HL-60 (cell line): ENCODE results near the gene CFHR5.
"Not testable (repeated sequence)": the region's sequence is repeated elsewhere in the genome, so short reads cannot be mapped to it uniquely, and the experiment has no call there.

Source experiments
- DNase-seq, 2 experiments: peaks; one replicate each; pipeline ENCODE4 v3.0.0-alpha.2; 2010 to 2020; ENCODE audit warnings: low read depth in 1 of 2, low spot score in 1 of 2
- H3K27ac ChIP-seq: fragments of 250-450 bp; sonication (Bioruptor Pico); replicated peaks from 2 replicates; pipeline ENCODE4 v1.5.1; 2020; ENCODE audit warnings: mild to moderate bottlenecking, moderate library complexity
- H3K27me3 ChIP-seq: fragments of 250-450 bp; sonication (Bioruptor Pico); 2 replicates; pipeline ENCODE4 v1.5.1; 2021; ENCODE audit warnings: mild to moderate bottlenecking, moderate library complexity; ENCODE audit not compliant: insufficient read depth, poor library complexity, severe bottlenecking
- H3K4me3 ChIP-seq: replicated peaks from 2 replicates; pipeline ENCODE4 v1.5.1; 2011; ENCODE audit warnings: mild to moderate bottlenecking, control low read depth, low read length; ENCODE audit not compliant: insufficient read depth
- CTCF ChIP-seq: IDR thresholded peaks from one replicate; pipeline ENCODE4 v1.5.1; 2011; ENCODE audit warnings: low read length, control low read depth, inconsistent platforms; ENCODE audit not compliant: insufficient read depth
- GABPA ChIP-seq: IDR thresholded peaks from 2 replicates; pipeline ENCODE4 v1.6.1; 2012; ENCODE audit warnings: low read depth
- POLR2AphosphoS5 ChIP-seq: IDR thresholded peaks from 2 replicates; pipeline ENCODE4 v1.6.1; 2012; ENCODE audit warnings: low read depth
- REST ChIP-seq: IDR thresholded peaks from 2 replicates; pipeline ENCODE4 v1.6.1; 2012; ENCODE audit warnings: low read depth; ENCODE audit not compliant: insufficient replicate concordance
- SPI1 ChIP-seq: IDR thresholded peaks from 2 replicates; pipeline ENCODE4 v1.6.1; 2012; ENCODE audit warnings: low read depth, mild to moderate bottlenecking, borderline replicate concordance

CFHR5 gene

GRCh38 chr1:196960854-196961253 is 16.5 kb upstream of the CFHR5 start:
- TF ChIP-seq CTCF = no peak
- no peak overlapping the region for H3K27ac ChIP-seq
- DNase-seq = no peak
- no peaks in the 10 kb centered on the region for H3K27me3 ChIP-seq
- H3K4me3 ChIP-seq = no peak overlapping the region

- no peak for DNase-seq
These were observed 7.2 kb upstream of the CFHR5 start for GRCh38 chr1:196970182-196970581.

GRCh38 chr1:196976278-196976677 is 1.1 kb upstream of the CFHR5 start:
- no peak for TF ChIP-seq SPI1
- no peak for TF ChIP-seq CTCF
- no peak for TF ChIP-seq GABPA
- no peak for TF ChIP-seq REST
- no peak for TF ChIP-seq POLR2AphosphoS5
- Histone ChIP-seq H3K4me3 (no peak overlapping the region), H3K27me3 (no peaks in the 10 kb centered on the region), H3K27ac (no peak overlapping the region)
- no peak for DNase-seq

More at GRCh38 chr1:196970182-196970581, 7.2 kb upstream of the CFHR5 start:
- Histone ChIP-seq H3K27me3 (no peaks in the 10 kb centered on the region), H3K4me3 (no peak overlapping the region), H3K27ac (no peak overlapping the region)
- TF ChIP-seq SPI1 = no peak
- TF ChIP-seq GABPA = no peak
- TF ChIP-seq POLR2AphosphoS5 = no peak
- TF ChIP-seq REST = no peak
- TF ChIP-seq CTCF = no peak

GRCh38 chr1:196980859-196981258 is 3.5 kb downstream of the CFHR5 start:
- Histone ChIP-seq H3K4me3 (no peak overlapping the region), H3K27me3 (no peaks in the 10 kb centered on the region), H3K27ac (no peak overlapping the region)
- TF ChIP-seq CTCF (no peak), SPI1 (no peak)
- DNase-seq = no peak

GRCh38 chr1:196982247-196982646 is 4.9 kb downstream of the CFHR5 start:
- not testable (repeated sequence) for DNase-seq, H3K27ac ChIP-seq, H3K27me3 ChIP-seq, H3K4me3 ChIP-seq

GRCh38 chr1:196991919-196992651 is 14.7 kb downstream of the CFHR5 start:
- DNase-seq, H3K4me3 ChIP-seq, H3K27ac ChIP-seq, H3K27me3 ChIP-seq: not testable (repeated sequence)
